Measurements from ENCODE around the gene DNAJC15.
"Not testable (repeated sequence)": the region's sequence is repeated elsewhere in the genome, so short reads cannot be mapped to it uniquely, and the experiment has no call there.

DNAJC15 gene

GRCh38 chr13:43023289-43023963, at the start of gene DNAJC15:
TSS of gene DNAJC15 (plus strand) at chr13:43023586. CDS start at chr13:43023627, 41 bp downstream.
- peak in 57 of 58 donors; percentile 33 to 86 (median 73) for DNase-seq

GRCh38 chr13:42976066-42976465, 47.3 kb upstream of the DNAJC15 start:
- DNase-seq: no peak

- DNase-seq: no peak
Measured at GRCh38 chr13:42977219-42977659, 46.1 kb upstream of the DNAJC15 start.

GRCh38 chr13:42981317-42981716, 42.1 kb upstream of the DNAJC15 start:
- DNase-seq: no peak

- no peak for DNase-seq
Measured at GRCh38 chr13:42981853-42982252, 41.5 kb upstream of the DNAJC15 start.

GRCh38 chr13:42984026-42984425, 39.4 kb upstream of the DNAJC15 start:
- DNase-seq: no peak

- no peak for DNase-seq
Measured at GRCh38 chr13:42984691-42985090, 38.7 kb upstream of the DNAJC15 start.

GRCh38 chr13:42985312-42986175, 37.8 kb upstream of the DNAJC15 start:
- peak in 7 of 58 donors; percentile 2 to 42 (median 6) for DNase-seq

- DNase-seq: no peak
Measured at GRCh38 chr13:42986176-42986574, 37.2 kb upstream of the DNAJC15 start.

- no peak for DNase-seq
Measured at GRCh38 chr13:42990291-42991232, 32.8 kb upstream of the DNAJC15 start.

- DNase-seq: not testable (repeated sequence)
Measured at GRCh38 chr13:42991233-42991897, 32.0 kb upstream of the DNAJC15 start.

GRCh38 chr13:42991898-42992763, 31.3 kb upstream of the DNAJC15 start, which contains the start of gene EPSTI1:
TSS of gene EPSTI1 (minus strand) at chr13:42992241. CDS start at chr13:42992165, 76 bp downstream.
- DNase-seq: peak in 26 of 58 donors; percentile 2 to 33 (median 16)

GRCh38 chr13:42992764-42993122, 30.6 kb upstream of the DNAJC15 start:
- no peak for DNase-seq

GRCh38 chr13:42994878-42995277, 28.5 kb upstream of the DNAJC15 start:
- DNase-seq: no peak

GRCh38 chr13:42996584-42996983, 26.8 kb upstream of the DNAJC15 start:
- DNase-seq: no peak

GRCh38 chr13:42997381-42997780, 26.0 kb upstream of the DNAJC15 start:
- DNase-seq: no peak

- DNase-seq: no peak
Measured at GRCh38 chr13:42999491-42999890, 23.9 kb upstream of the DNAJC15 start.

GRCh38 chr13:43000676-43001075, 22.7 kb upstream of the DNAJC15 start:
- no peak for DNase-seq

GRCh38 chr13:43002021-43002420, 21.4 kb upstream of the DNAJC15 start:
- no peak for DNase-seq

GRCh38 chr13:43003010-43003409, 20.4 kb upstream of the DNAJC15 start:
- DNase-seq: no peak

Data from anterior cingulate cortex (tissue), 58 donors.